Activated naive CD4-positive, alpha-beta T cell treated with Interleukin-2 at 50 U/mL for 16 hours (primary cell): ENCODE results near the gene PKM.
A peak's percentile ranks its signal among the peaks of the same experiment; 100 is the strongest.

Experiments
- DNase-seq: peaks from one replicate; pipeline ENCODE4 v3.0.0-alpha.2; 2020

The PKM gene

DNA sequence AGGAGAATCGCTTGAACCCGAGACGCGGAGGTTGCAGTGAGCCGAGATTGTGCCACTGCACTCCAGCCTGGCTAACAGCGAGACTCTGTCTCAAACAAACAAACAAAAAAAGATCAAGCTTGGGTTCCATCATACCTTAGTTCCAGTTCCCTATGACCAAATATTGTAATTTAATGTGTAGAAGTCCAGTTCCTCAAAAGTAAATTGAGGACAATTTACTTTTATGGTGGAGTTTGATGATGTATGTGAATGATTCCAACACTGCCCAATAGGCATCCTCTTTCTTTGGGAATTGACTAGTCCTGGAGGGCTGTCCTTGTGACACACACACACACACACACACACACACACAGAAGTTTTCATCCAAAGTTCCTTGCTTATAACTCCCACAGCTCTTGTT lies 2.8 kb upstream of the PKM start:
- DNase-seq: no peak

DNA sequence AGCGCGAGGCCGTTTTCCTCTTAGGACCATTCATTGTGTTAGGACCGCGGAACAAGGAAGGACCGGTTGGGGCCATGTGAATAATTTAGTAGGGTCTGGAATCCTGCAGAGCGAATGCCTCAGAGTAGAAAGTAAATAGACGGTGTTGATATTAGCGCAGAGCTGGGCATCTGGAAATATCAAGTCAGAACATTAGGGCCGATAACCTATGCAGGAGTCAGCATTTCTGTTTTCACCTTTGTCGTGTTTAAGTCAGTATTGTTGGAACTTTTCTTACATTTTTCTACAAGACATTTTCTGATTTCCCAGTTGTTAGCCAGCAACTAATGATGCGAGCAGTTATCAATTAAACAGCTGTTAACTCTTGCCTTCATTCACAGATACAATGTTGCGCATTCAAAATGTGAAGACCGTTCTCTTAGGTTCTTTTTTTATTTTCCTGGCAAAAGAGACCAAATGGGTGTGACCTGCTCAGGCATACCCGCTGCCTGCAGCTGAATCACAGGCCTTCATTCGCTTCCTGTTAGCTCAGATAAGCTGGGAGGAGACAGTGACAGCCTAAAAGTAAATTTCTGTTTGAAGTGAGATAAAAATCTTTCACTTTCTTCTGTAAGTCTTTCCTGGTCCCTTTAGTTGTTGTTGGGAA lies 966 bp upstream of the PKM start:
- DNase-seq: peak; percentile 47

DNA sequence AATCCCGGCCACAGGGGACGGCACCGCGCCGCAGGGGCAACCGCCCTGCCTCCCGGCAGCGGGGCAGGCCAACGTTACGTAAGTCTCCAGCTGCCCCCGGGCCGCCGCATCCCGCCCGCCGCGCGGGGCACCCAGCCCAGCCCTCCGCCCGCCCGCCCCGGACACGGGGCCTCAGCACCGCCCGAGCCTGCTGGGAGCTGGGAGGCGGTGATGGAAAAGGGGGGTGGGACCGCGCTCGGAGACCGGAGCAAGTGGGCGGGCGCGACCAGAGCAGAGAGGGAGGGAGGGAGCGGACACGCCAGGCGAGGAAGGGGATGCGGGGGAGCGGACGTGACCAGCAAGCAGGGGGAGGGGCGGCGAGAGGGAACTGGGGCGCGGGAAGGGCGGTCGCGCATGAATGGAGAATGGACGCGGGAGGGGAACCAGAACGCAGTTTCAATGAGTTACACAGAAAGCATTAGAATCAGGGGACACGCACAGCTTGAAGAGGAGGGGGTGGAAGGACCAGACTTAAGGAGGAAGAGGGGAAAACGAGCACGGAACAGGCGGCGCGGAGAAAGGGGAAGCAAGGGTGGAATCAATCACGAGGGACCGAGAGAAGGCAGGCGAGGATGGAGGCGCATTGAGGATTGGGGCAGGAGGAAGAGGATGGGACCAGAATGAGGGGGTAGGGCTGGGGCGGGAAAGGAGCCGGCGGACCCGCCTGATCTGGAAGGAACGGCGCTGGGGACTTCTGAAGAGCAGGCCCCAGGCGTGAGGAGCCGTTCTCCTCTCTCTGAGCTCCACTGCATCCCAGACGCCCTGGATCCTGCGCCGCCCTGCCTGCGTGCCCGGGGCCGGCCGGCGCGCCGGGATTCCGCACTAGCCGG lies 559 bp downstream of the PKM start:
- peak; percentile 84 for DNase-seq

DNA sequence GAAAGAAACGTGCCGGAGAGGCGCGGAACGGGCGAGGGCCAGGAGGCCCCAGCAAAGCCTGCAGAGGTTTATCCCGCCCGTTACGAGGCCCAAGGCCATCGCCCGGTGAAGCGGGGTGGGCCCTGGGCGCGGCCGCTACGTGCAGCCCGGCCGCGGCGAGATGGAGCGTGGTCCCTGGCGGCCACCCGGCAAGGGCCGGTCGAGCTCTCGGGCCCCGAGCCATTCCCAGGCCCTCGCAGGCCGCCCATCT lies 1.1 kb downstream of the PKM start:
- no peak for DNase-seq

DNA sequence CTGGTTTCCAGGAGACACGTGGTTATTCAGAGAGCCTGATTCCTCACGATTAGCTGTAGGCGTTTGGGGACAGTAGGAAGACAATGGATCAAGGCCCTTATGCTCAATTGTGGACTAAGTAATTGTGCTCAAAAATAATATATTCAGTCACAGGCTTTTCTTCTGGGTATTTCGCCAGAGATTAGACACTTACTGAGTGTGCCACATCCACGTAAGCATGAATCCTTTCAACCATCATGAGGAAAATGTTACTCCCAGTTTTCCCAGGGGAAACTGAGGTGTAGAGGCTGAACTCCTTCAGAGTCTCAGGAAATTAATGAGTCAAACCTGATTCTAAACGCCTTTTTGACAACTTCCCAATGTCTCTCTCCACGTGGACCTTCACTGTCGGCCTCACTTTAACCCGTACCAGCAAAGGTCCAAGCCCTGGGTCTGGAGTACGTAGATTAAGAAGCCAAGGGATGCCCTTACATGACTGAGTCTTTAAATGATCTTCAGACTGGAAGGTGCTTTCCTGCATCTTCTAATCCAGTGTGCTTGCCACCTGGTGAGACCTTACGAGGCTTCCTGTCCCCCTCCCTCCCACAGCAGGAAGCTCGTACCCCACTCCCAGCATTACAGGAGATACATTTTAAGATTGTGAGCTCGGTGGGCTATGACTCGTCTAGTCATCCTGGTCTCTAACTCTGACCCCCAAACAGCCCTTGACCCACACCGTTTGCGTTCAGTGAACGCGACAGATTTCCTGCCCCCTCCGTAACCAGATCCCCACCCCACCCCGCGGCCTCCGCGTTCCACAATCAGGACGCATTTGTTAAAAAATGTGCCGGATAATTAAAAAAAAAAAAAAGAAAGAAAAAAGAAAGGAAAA lies 1.7 kb downstream of the PKM start:
- peak; percentile 50 for DNase-seq

- DNase-seq: peak; percentile 19
These were observed 3.3 kb downstream of the PKM start for GRCh38 chr15:72227720-72228119.

DNA sequence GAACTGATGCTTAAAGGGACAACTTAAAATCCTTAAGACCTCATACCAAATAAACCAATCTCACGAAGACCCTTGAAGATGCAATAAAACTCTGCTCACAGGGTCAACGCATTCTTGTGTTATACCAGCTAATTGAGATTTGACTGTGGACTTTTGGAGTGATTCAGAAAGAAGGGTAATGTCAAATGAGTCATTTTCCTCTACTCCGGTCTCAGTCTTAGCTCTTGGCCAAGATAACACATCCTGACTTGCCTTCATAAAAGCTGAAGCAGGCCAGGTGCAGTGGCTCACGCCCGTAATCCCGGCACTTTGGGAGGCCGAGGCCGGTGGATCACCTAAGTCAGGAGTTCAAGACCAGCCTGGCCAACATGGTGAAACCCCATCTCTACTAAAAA lies 3.8 kb downstream of the PKM start:
- peak; percentile 57 for DNase-seq

- no peak for DNase-seq
These were observed 7.7 kb downstream of the PKM start for GRCh38 chr15:72223278-72223677.

- no peak for DNase-seq
These were observed 8.6 kb downstream of the PKM start for GRCh38 chr15:72222393-72222792.

- no peak for DNase-seq
These were observed 10.3 kb downstream of the PKM start for GRCh38 chr15:72220687-72221086.

DNA sequence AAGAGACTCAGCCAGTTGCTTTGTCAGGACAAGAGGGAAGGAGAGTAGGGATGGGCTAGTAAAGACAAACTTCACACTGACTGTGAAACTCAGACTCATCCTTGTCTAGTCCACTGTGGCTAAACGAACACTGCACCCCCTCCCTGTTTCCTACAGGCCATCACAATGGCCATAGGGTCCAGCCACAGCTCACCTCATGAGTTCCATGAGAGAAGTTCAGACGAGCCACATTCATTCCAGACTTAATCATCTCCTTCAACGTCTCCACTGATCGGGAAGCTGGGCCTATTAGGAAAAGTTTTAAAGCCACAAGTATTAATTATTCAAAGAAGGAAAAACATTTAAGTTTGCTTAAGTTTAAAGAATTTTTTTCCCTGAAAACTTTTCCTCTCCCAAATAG lies 13.8 kb downstream of the PKM start:
- no peak for DNase-seq

DNA sequence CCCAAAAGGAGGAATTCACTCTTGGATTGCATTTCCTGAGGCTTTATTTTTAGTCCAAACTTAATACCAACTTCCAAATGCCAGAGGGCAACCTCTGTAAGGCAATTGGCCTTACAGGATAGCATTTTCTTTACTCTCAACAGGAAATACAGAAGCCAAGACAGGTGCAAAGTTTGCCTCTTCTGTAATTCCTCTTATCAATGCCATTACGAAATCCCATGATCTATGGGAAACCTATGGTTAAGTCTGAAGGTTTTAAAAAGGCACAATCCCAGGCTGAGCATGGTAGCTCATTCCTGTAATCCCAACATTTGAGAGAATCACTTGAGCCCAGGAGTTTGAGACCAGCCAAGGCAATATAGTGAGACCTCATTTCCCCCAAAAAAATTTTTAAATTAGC lies 14.9 kb downstream of the PKM start:
- no peak for DNase-seq

- DNase-seq: no peak
These were observed 23.4 kb downstream of the PKM start for GRCh38 chr15:72207558-72208085.

- no peak for DNase-seq
These were observed 24.4 kb downstream of the PKM start for GRCh38 chr15:72206677-72207000.

DNA sequence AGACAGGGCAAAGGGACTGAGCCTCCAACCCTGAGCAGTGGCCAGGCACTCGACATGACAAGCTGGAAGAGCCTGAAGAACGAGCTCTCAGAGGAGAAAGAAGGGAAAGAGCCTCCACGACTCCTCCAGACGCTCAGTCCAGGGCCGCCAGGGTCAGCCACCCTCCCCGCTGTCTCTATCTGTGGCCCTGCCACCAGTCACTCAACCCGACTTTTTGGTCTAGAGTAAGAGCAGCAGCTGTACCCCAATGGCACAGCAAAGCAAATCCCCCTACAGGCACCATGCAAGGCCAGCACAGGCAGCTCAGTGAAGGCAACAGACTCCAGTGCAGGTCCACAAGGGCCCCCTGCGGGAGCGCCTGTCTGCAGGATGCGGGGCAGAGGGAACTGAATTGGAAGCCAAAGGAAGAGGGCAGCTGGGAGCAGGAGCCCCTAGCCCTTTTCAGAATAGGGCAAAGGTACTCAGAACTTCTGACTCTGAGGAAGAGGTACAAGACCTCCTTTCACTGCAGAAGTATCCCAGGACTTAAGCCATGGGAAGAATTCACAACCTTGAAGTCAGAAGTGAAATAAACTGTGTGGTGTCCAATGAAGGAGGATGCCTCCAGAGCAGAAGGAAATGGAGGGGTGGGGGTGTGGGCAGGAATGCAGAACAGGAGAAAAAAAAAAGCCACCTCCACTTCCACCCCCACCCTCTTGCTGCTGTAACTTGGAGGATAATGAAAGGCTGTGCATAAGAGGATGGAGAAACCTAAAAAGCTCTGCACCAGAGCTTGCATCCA lies 24.9 kb downstream of the PKM start:
- no peak for DNase-seq

DNA sequence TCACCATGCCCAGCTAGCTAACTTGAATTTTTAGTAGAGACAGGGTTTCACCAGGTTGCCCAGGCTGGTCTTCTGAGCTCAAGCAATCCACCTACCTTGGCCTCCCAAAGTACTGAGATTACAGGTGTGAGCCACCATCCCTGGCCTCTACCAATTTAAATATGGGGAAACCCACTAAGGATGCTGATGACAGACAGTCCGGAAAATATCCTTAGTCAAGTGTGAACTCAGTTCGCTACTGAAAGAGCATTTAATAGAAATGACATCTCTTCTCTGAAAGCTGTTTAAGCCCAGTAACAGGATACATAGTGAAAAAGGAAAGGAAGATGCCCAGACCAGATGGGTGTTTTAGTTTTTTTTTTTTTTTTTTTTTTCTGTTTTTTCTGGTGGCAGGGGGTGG lies 25.7 kb downstream of the PKM start:
- no peak for DNase-seq

DNA sequence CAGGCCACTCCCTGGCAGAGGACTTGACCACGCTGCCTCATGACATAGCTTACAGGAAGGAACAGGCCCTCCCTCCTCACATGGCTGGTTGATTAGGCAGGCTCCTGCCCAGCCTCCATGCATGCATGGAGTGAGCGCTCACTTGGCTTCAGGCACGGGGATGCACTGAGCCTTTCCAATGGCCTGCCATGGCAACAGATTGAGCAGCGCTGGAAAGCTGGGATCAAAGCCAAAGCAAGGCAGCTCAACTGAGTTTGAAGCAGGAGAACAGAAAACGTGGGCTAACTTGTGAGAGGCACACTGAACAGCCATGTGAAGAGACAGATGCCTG lies 27.5 kb downstream of the PKM start:
- DNase-seq: no peak

GRCh38 chr15:72202801-72203506 lies 28.0 kb downstream of the PKM start:
- DNase-seq: no peak

GRCh38 chr15:72202302-72202701 lies 28.7 kb downstream of the PKM start:
- DNase-seq: no peak

- DNase-seq: no peak
These were observed 29.5 kb downstream of the PKM start for GRCh38 chr15:72201391-72201921.

GRCh38 chr15:72200395-72201237 lies 30.4 kb downstream of the PKM start:
- no peak for DNase-seq
